HG03025 (cell line): Measurements from ENCODE around the gene SLC25A1.
"Not testable (repeated sequence)": the region's sequence is repeated elsewhere in the genome, so short reads cannot be mapped to it uniquely, and the experiment has no call there.

Source experiments
- ATAC-seq: cut with Tn5 transposase; IDR thresholded peaks from one replicate; pipeline ENCODE4 v1.9.1; 2021; ENCODE audit warnings: mild to moderate bottlenecking, moderate library complexity; ENCODE audit not compliant: unreplicated experiment, low FRiP score

The SLC25A1 gene

DNA sequence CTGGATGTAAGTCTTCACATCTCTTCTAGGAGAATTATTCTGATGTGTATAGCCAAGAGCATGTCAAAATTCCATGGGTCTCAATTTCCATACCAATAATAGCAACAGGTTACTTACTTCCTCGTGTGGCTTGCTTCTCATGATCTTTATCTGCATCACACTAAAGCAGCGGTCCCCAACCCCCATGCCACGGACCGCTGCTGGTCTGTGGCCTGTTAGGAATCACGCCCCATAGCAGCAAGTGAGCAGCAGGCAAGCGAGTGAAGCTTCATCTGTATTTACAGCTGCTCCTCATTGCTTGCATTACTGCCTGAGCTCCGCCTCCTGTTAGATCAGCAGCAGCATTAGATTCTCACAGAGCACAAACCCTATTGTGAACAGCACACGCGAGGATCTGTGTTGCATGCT is 28.9 kb upstream of the SLC25A1 start:
- ATAC-seq = no peak

DNA sequence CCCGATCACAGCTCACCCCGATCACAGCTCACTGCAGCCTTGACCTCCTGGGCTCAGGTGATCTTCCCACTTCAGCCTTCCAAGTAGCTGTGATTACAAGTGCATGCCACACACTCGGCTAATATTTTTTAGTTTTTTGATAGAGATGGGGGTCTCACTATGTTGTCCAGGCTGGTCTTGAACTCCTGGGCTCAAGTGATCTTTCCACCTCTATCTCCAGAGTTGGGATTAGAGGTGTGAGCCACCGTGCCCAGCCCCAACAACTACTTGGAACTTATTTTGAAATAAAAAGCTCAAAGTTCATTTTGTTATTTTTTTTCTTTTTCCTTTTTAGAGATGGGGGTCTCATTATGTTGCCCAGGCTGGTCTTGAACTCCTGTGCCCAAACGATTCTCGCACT is 27.8 kb upstream of the SLC25A1 start:
- ATAC-seq = no peak

DNA sequence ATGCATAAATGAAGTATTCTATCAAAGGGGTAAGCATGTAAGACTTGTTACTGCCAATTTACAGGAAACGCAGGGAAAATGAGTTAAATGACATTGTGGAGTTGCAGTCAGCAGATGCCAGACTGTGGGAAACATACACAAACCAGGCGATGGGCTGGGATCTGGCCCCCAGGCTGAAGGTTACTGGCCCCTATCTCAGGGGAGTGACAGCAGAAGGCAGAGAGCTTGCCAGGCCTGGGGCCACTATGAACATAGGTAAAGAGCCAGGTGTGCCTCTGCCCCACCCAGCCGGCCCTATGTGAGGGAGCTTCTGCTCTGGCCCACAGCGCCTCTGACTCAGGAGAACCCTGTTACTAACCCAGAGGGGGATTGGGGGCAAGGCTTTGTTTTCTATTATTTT is 26.1 kb upstream of the SLC25A1 start:
- ATAC-seq = no peak

DNA sequence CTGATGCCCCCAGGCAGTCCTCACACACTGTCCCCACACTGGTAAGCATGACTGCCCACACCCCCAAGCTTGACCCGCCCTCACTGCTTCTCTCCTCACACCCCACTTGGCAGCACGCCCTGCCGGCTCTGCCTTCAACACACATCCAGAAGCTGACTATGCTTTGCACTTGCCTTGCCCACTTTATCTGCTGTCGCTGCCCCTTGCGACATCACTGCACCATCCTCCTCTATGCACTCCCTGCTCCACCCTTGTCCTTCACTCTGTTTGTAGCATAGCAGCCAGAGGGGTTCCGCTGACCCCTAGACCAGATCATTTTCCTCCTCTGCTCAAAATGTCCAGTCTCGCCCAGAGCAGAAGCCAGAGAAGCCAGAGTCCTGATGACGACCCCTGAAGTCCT is 25.3 kb upstream of the SLC25A1 start:
- ATAC-seq = no peak

DNA sequence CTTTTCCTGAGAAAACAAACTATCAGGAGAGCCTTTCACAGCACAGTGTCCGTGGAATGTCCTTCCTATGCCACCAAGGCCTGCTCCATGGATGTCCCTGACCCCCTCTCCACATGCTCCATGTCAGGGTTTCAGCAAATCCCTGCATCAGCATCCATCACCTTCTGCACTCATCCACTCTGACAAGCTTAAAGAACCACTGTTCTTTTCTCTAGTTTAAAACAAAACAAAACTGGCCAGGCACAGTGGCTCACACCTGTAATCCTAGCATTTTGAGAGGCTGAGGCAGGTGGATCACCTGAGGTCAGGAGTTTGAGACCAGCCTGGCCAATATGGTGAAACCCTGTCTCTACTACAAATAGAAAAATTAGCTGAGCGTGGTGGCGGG is 24.3 kb upstream of the SLC25A1 start:
- ATAC-seq = not testable (repeated sequence)

DNA sequence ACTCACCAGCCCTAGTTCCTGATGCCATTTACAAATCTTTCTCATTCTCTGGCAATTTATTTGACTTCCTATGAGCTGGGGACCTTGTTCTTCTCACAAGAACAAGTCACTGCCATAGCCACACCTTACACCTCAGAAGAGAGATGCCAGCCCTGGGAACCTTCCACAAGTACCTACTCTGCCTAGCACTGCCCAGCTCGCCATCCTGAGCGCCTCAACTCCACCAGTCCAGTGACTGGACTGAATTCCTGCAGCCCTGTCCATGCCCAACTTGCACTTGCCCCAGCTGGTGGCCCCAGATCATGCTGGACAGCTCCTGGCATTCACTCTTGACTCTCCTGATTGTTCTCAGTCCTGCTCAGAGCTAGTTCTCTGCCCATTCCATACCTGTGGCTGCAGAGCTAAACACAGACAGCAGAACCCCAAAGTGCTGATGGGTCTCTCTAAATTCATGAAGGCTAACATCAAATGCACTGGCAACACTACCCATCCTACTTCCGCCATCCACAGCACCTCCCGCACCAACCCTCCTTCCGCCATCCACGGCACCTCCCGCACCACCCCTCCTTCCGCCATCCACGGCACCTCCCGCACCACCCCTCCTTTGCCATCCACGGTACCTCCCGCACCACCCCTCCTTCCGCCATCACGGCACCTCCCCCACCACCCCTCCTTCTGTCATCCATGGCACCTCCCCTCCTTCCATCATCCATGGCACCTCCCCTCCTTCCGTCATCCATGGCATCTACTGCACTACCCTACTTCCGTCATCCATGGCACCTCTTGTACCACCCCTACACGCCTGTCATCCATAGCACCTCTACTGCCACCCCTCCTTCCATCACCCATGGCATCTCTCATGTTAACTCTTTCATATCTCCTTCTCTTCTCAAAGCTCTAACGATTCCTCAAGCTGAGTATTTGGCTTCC is 23.6 kb upstream of the SLC25A1 start:
- ATAC-seq = no peak

DNA sequence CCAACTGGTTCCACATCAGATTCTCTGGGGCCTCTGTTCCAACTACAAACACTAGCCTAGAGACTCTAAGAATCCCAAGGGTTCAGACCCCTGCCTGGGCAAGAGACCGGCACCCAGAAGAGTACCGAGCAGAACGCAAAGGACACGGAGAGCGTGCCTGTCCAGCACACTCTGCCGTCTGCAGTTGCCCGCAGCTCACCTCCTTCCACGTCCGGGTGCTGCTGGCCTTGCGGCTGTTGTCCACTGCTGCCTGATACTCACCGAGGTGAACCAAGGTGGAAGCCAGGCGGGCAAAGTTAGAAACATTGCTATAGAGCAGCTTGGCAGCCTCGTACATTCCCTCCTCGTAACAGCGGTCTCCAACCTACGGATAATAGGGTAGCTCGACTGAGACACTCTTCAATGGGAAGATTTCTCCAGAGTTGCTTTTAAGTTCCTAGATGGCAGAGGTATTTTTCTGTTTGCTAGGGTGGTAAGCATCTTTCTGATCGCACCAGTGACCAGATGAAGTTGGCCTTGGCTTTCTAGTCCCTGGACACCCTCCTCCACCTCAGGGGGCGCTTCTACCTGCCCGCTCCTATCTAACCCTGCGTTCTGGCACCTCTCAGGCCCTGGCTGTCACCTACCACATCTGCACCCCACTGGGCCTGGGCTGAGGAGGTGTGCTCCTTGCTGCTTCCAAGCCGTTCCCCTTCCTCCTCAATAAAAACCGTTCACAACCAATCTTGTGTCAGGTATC is 22.8 kb upstream of the SLC25A1 start:
- no peak for ATAC-seq

DNA sequence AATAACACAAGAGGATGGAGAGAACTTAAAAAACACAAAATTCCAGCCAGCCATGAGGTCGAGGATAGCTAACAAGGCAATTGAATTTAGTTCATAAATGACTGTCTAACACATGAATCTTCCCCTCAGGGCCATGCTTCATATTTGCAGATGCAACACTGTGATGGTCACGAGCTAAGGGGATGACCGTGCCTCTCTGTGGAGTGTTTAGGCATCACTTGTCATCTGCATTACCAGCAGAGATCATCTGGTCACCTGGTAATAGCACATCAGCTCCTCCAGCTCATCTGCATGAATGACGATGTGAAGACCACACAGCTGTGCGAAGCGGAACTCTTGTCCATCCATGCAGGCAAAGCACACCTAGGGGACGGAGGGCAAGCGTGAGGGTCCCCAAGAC is 20.9 kb upstream of the SLC25A1 start:
- no peak for ATAC-seq

DNA sequence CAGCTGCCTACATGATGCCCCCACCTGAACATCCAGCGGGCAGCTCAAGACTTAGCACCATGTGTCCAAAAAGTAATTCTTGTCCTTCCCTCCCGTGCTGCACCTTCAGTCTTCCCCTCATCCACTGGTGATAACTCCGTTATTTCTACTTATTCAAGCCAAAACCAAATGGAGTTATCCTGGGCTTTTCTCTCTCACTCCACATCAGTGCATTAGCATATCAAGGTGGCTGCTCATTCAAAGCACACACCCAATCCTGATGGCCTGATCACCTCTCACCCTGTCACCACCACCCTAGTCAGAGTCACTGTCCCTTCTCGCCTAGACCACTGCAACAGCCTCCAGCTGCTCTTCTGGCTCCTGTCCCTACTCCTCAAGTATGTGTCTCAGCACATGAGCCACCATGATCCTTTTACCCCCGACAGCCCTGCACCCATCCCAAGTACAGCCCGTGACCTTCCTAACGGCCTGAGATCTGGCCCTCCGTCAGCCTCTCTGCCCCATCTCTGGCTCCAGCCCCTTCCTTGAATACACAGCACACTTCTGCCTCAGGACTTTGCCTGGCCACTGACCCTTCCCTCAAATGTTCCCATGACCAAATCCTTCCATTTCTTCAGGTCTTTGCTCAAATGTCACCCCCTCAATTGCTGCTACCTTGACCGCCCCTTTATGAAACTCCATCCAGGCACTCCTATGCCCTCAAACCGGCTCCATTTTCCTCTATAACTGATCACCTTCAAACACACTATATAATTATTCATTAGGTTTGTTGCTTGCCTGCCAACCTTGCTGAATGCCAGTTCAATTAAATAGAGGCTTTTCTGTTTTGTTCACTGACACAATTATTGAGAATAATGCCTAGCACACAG is 19.7 kb upstream of the SLC25A1 start:
- no peak for ATAC-seq

DNA sequence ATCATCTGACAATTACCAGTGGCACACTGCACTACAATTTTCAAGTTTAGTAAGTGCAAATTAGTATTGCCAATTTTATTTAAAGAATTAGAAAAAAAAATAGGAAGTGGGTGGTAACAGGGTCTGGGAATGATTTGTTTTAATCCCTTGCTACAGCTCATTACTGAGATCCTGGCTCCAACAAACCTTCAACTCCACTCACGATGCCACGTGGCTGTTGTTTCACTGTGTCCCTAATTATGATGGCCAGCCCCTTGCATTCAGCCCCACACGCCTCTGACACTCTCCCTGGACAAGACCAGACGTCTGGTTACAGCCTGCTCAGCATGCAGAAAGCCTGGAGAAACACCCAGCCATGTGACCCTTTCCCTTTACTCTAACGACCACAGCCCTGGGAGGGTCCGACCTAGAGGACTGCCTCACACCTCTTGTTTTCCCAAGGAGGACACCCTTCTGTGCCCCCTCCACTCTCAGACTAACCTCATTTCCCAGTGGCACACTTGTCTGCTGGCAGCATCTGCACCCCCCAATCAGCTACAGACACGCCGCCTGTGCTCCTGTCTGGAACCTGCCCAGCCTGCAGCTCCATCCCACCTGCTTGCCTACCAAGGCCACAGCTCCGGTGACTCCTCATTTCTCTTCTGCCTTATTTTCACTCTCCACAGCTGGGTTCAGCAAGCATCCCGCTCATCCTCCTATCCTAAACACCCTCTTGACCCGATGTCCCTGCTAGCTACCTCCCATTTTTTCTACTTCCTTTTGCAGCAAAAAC is 18.5 kb upstream of the SLC25A1 start:
- no peak for ATAC-seq

DNA sequence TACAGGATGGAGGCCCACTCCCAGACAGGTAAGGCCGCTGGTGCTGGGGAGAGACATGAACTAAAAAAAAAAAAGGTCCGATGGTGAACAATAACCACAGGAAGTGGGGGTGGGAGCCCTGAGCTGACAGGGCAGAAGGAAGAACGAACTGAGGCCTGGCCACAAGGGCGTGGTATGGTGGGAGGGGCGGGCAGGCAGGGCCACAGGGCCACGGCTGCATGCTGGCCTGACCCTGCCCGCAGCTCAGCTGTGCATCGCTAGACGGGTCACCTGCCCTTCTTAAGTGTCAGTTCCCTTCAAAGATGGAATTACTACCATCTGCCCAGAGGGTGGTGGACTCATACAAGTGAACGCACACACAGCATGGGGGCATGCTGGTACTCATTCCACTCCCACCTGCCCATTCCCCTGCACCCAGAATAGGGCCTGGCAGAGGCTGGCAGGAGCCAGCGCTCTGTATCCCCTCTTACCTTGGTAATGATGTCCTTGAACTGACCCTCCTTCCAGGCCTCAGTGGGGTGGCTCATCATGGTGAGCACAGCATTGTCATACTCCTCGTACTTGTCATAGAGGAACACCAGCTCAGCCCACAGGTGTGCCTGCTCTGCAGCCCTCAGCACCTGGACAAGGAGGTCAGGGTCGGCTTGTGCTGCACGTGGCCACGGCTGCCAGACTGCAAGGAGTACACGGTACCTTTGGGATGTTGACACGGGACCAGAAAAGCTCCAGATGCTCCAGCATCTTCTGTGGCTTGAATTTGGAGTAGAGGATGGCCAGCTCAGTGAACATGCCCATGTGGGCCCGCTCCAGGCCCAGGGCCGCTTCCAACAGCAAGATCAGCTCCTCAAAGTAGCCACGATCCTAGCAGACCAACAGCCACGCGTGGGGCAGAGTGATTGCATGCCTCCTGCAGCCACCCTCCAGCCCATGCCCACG is 17.5 kb upstream of the SLC25A1 start:
- ATAC-seq = no peak

DNA sequence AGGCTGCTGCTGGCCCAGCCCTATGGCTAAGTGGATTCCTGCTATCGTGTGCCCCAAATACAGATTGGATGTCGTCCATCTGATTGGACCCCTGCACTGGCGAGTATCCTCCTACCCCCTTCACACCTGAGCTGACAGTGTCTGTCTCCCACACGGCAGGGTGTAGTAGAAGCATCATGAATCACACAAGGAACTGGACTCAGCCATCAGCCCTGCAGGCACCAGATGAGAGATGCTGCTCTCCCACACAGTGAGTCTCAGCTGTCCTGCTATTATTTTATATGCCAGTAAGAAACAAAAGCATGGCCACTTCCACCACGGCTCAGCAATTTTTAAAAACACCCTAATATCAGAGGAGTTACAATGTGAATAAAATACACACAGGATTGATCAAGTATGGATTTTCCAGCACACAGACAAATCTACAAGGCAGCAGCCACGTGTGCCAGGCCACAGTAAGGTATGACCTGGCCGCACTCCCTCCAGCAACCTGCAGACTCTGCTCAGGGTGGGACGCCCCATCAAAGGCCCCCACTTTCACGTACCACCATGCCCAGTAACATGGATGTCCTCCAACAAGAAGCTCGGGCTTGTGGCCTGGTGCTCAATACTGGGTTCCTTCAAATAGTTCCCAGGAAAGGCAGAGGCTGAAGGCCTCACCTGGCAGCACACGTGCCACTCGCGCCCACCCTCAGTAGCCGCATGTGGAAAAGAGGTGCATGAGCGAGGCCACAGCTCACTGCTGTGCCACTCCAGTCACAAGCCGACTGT is 16.4 kb upstream of the SLC25A1 start:
- ATAC-seq = no peak

DNA sequence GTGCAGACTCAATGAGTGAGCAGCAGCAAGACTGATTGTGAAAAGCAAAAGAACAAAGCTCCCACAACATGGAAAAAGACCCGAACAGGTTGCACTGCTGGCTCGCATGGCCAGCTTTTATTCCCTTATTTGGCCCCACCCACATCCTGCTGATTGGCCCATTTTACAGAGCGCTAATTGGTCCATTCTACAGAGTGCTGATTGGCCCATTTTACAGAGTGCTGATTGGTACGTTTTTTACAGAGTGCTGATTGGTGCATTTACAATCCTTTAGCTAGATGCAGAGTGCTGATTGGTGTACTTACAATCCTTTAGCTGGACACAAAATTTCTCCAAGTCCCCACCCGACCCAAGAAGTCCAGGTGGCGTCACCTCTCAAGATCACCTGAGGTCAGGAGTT is 15.3 kb upstream of the SLC25A1 start:
- ATAC-seq = no peak

DNA sequence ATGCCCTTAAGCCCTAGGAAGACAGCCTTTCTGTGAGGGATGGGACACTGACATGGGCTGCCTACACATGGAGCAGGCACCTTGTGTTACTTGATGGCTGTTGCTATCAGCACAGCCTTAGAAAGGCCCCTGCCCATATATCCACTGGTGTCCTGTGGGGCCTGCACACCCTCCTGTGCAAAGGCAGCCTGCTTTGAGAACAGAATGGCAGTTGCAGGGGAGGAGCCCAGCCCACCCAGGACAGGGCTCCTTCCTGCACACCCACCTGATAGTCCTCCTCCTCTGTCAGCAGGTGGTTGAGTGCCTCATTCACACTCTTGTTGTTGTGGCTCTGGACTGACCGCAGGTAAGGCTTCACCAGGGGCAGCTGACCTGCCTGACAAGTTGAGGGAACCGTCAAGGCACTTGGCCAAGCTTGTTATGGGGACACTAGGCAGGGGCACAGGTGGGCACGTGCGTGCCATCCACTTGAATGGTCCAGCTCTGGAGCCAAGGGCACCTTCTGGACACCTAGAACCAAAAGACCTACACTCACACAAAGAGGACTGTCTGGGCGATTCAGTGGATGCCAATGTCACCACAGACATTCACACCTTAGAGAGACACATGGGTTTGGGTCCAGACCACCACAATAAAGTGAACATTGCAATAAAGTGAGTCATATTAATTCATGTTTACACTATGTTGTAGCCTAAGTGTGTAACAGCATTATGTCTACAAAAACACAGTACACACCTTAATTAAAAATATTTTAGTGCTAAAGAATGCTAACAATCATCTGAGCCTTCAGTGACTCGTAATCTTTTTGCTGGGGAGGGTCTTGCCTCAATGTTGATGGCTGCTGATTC is 9.4 kb upstream of the SLC25A1 start:
- ATAC-seq = no peak

DNA sequence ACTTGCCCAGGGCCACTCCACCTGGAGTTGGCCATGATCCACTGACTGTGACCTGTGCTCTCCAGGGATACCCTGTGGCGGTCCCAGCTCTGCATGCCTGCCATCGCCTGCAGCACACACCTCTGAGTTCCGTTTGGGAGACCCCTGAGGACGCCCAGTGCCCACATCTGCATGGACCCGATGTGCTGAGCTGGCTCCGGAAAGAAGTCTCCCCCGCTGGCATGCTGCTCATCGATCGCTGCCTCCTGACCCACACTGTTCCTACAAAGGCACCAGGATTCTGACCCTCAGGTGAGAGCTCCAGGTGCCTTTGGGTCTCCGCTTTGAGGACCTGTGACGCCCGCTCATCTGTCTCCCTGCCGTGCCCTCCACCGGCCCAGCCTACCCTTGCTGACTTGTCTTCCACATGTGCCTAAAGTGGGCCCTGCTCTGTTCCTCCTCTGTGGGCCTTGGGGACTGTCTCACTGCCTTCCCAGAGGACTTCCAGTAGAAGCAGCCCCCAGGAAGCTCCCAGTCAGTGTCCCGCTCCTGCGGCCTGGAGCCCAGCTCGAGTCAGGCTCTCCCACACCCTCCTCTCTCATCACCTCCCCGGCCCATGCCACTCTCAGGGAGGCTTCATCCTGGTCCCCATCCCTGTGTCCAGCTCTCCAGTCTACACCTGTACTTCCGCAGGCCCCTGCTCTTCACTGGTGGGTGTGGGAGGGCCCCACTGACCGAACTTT is 5.9 kb upstream of the SLC25A1 start:
- ATAC-seq = no peak

DNA sequence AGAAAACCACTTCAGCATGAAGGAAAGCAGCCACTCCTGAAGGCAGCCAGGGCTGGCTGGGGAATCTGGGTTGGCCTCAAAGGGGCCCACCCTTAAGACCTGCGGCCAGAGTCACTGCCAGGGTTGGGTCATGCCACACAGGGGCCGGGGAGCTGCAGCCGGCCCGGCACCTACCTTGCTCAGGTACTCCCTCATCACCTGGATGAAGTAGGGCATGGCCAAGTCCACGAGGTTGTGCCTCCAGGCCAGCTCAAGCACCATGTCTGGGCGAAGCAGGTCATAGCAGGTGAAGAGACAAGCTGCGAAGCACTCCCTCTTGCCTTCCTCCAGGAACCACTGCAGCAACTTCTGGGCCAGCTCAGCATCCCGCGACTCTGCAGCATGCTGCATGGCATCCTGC is 4.7 kb upstream of the SLC25A1 start:
- ATAC-seq = no peak
